K562 (cell line): Measurements from ENCODE around the gene PXK. TPM values are rescaled to one million over a fixed set of nuclear protein-coding genes. Genes with fewer than 3 reads are reported as not detected.

Experiments
- ATAC-seq: fragments of 200-7000 bp; cut with Tn5 transposase; 3 replicates; pipeline ENCODE4 v1.9.1; 2020; ENCODE audit warnings: moderate library complexity
- BruUV-seq: library from RNA; stranded (reverse); fragments of 400-500 nt; replicated peaks from 2 replicates; lab custom pipeline; 2021; lab: Mats Ljungman, UMichigan
- CTCF ChIA-PET: fragments of 300-600 bp; formaldehyde crosslinking; extraction: SDS; loops from one replicate; lab custom pipeline; 2021; ENCODE audit warnings: low intra/inter-chr PET ratio; lab: Yijun Ruan, JAX
- POLR2A ChIA-PET: fragments of 300-600, 350-650 bp; sonication (Branson Sonifier 250); formaldehyde crosslinking; extraction: SDS; loops from one replicate; lab custom pipeline; 2021; ENCODE audit warnings: antibody characterized with exemption, inconsistent platforms; lab: Yijun Ruan, JAX
- DNase-seq, 4 experiments: peaks; one replicate each; pipeline versions ENCODE4 v3.0.0 to v3.0.0-alpha.2; 2011 to 2018; ENCODE audit warnings: low spot score in 3 of 4, mixed read lengths in 3 of 4; ENCODE audit errors: extremely low read depth in 1 of 4
- FAIRE-seq: peaks from 2 replicates; lab custom pipeline; 2011; peaks lifted over from hg19 to GRCh38; lab: Jason Lieb, UNC
- H2AFZ ChIP-seq: 2 replicates; pipeline ENCODE4 v1.6.0; 2011; ENCODE audit warnings: low read depth, low read length, control low read depth, inconsistent platforms
- H3K27ac ChIP-seq: fragments of 200-600 bp; 3 replicates; pipeline ENCODE4 v1.8.0; 2011; ENCODE audit warnings: low read depth, mild to moderate bottlenecking, control low read depth, inconsistent platforms, low read length, moderate library complexity, mixed read lengths; ENCODE audit errors: extremely low read depth
- H3K27me3 ChIP-seq, 2 experiments: fragments of 300-600 bp in 1 of 2; 2 replicates in 1 of 2; 3 replicates in 1 of 2; pipeline versions ENCODE4 v1.6.0 to v1.8.0; 2011; ENCODE audit warnings: inconsistent platforms in 2 of 2, low read length in 2 of 2, mild to moderate bottlenecking in 1 of 2, mixed read lengths in 1 of 2, moderate library complexity in 1 of 2; ENCODE audit not compliant: control insufficient read depth in 2 of 2, insufficient read depth in 2 of 2
- H3K36me3 ChIP-seq: fragments of 300-600 bp; 3 replicates; pipeline ENCODE4 v1.8.0; 2011; ENCODE audit warnings: mild to moderate bottlenecking, low read length, inconsistent platforms; ENCODE audit not compliant: control insufficient read depth, insufficient read depth
- H3K4me1 ChIP-seq, 2 experiments: fragments of 200-600 bp in 1 of 2; replicated peaks in 1 of 2; 2 replicates in 1 of 2; 3 replicates in 1 of 2; pipeline versions ENCODE4 v1.5.1 to v1.8.0; 2011; ENCODE audit warnings: inconsistent platforms in 2 of 2, low read length in 2 of 2, mild to moderate bottlenecking in 1 of 2, mixed read lengths in 1 of 2, moderate library complexity in 1 of 2; ENCODE audit not compliant: control insufficient read depth in 2 of 2, insufficient read depth in 2 of 2
- H3K4me2 ChIP-seq: 2 replicates; pipeline ENCODE4 v1.6.1; 2011; ENCODE audit warnings: low read length, control low read depth, inconsistent platforms, mixed read lengths; ENCODE audit not compliant: insufficient read depth
- H3K4me3 ChIP-seq: fragments of 200-600 bp; sonication (generic), shearing (Covaris generic); 2 replicates; pipeline ENCODE4 v1.5.1; 2016; ENCODE audit warnings: control low read depth, inconsistent platforms
- H3K79me2 ChIP-seq: fragments of 200-600 bp; 3 replicates; pipeline ENCODE4 v1.8.0; 2011; ENCODE audit warnings: low read length, inconsistent platforms; ENCODE audit not compliant: control insufficient read depth, insufficient read depth
- H3K9ac ChIP-seq, 2 experiments: 2 replicates each; pipeline versions ENCODE4 v1.6.0 to v1.6.1; 2011; ENCODE audit warnings: low read depth in 2 of 2, low read length in 2 of 2, control low read depth in 1 of 2, inconsistent platforms in 1 of 2, mild to moderate bottlenecking in 1 of 2, mixed read lengths in 1 of 2; ENCODE audit not compliant: insufficient read depth in 1 of 2
- H3K9me1 ChIP-seq: one replicate; pipeline ENCODE4 v1.6.0; 2011; ENCODE audit warnings: inconsistent platforms, mild to moderate bottlenecking, low read length, moderate library complexity; ENCODE audit not compliant: control insufficient read depth, insufficient read depth
- H3K9me3 ChIP-seq: replicated peaks from 2 replicates; pipeline ENCODE4 v1.5.1; 2011; ENCODE audit warnings: low read depth, low read length, inconsistent platforms; ENCODE audit not compliant: control insufficient read depth, insufficient read depth
- H4K20me1 ChIP-seq: replicated peaks from 2 replicates; pipeline ENCODE4 v1.6.1; 2011; ENCODE audit warnings: low read length, inconsistent platforms, mixed read lengths; ENCODE audit not compliant: control insufficient read depth, insufficient read depth
- ELF2 ChIP-seq: fragments of 250-450 bp; sonication (Bioruptor Pico); IDR thresholded peaks from 2 replicates; pipeline ENCODE4 v1.5.0; 2021; ENCODE audit warnings: mild to moderate bottlenecking
- ELF4 ChIP-seq: fragments of 450-650 bp; formaldehyde crosslinking; IDR thresholded peaks from 2 replicates; pipeline ENCODE4 v1.4.0; 2022; ENCODE audit warnings: missing genetic modification characterization
- ESRRA ChIP-seq: fragments of 450-650 bp; IDR thresholded peaks from 2 replicates; pipeline ENCODE4 v1.6.1; 2014; ENCODE audit warnings: low read depth, mild to moderate bottlenecking, moderate library complexity, borderline replicate concordance
- FUS ChIP-seq: fragments of 200-400 bp; formaldehyde crosslinking; optimal IDR thresholded peaks from 2 replicates; pipeline ENCODE3; 2017; ENCODE audit warnings: low read depth, low read length
- HNRNPL ChIP-seq: fragments of 200-400 bp; formaldehyde crosslinking; IDR thresholded peaks from 2 replicates; pipeline ENCODE4 v1.6.1; 2017; ENCODE audit warnings: low read depth, mild to moderate bottlenecking, low read length
- IRF2 ChIP-seq: sonication (generic); formaldehyde crosslinking; IDR thresholded peaks from 2 replicates; pipeline ENCODE4 v1.8.1; 2022; ENCODE audit warnings: mild to moderate bottlenecking, missing genetic modification reagents
- JUN ChIP-seq, 2 experiments: sonication (generic) in 1 of 2; formaldehyde crosslinking in 1 of 2; IDR thresholded peaks; 2 replicates each; pipeline versions ENCODE4 v1.6.1 to v1.8.0; 2012 to 2022; ENCODE audit warnings: borderline replicate concordance in 2 of 2, mild to moderate bottlenecking in 2 of 2, improper control_type of control experiment in 1 of 2, low read depth in 1 of 2, low read length in 1 of 2, missing genetic modification reagents in 1 of 2
- MAFF ChIP-seq: IDR thresholded peaks from 2 replicates; pipeline ENCODE4 v1.6.1; 2012; ENCODE audit warnings: low read length, improper control_type of control experiment
- POLR3A ChIP-seq: IDR thresholded peaks from 2 replicates; pipeline ENCODE4 v1.6.1; 2011; ENCODE audit warnings: borderline replicate concordance, mild to moderate bottlenecking, moderate library complexity; ENCODE audit not compliant: insufficient read length, insufficient read depth; ENCODE audit errors: extremely low read depth
- RAD51 ChIP-seq: fragments of 450-650 bp; IDR thresholded peaks from 2 replicates; pipeline ENCODE4 v1.7.1; 2016; ENCODE audit warnings: low read depth, mild to moderate bottlenecking, borderline replicate concordance
- SMARCE1 ChIP-seq: fragments of 450-650 bp; IDR thresholded peaks from 2 replicates; pipeline ENCODE4 v1.7.1; 2016; ENCODE audit warnings: mild to moderate bottlenecking
- SNIP1 ChIP-seq: fragments of 450-650 bp; IDR thresholded peaks from 2 replicates; pipeline ENCODE4 v1.7.1; 2017; ENCODE audit warnings: low read depth, mild to moderate bottlenecking
- ZNF324 ChIP-seq: fragments of 250-450 bp; sonication (Bioruptor Pico); IDR thresholded peaks from 2 replicates; pipeline ENCODE4 v1.4.0; 2020; ENCODE audit warnings: mild to moderate bottlenecking
- ZNF384 ChIP-seq: IDR thresholded peaks from 2 replicates; pipeline ENCODE4 v1.6.1; 2012; ENCODE audit warnings: low read depth, low read length, improper control_type of control experiment
- ZNF696 ChIP-seq: fragments of 250-450 bp; sonication (Bioruptor Pico); conservative IDR thresholded peaks from 2 replicates; pipeline ENCODE4 v1.4.0; 2020; ENCODE audit warnings: mild to moderate bottlenecking, moderate library complexity
- WGBS: fragments of 100-300 bp; shearing (Covaris generic); methylation state at CpG from one replicate; pipeline ENCODE4 v1.1.6; 2016; ENCODE audit warnings: low coverage, mixed read lengths; ENCODE audit not compliant: insufficient coverage; ENCODE audit errors: missing lambda C conversion rate; 5-methylcytosine and 5-hydroxymethylcytosine counted together
- in situ Hi-C: fragments of 300-500 bp; cut with MboI; formaldehyde crosslinking; loops from 4 replicates; pipeline ENCODE4 v1.15.0; 2018; ENCODE audit warnings: inconsistent platforms, mixed read lengths
- intact Hi-C: fragments of 100-400 bp; cut with micrococcal nuclease; formaldehyde crosslinking; loops from 2 replicates; pipeline ENCODE4 v1.14.2; 2022
- polyA plus RNA-seq, 8 experiments: library from polyadenylated mRNA; depleted of rRNA in 4 of 8; stranded (reverse) in 5 of 8; unstranded in 3 of 8; fragments of >200 nt; fragmentation: Nextera tagmentation in 2 of 8; fragmentation: Illumina TruSeq in 1 of 8; extraction: Ambion mirVana in 2 of 8; extraction: Trizol in 1 of 8; gene quantifications; 2 replicates each; pipeline versions ENCODE4 v1.2.1 to v1.2.3, GENCODE V29; 2011 to 2014; ENCODE audit warnings: inconsistent platforms in 1 of 8, missing spikeins in 1 of 8
- total RNA-seq, 7 experiments: library from RNA; depleted of rRNA in 6 of 7; stranded (reverse); fragments of >200 nt in 6 of 7; fragmentation: Illumina TruSeq in 2 of 7; extraction: Trizol in 2 of 7; gene quantifications; 2 replicates each; pipeline versions ENCODE4 v1.2.1 to v1.2.3, GENCODE V29; 2011 to 2021; ENCODE audit warnings: low replicate concordance in 1 of 7
- TF ChIP-seq, protein P1 (sequence below): fragments of 450-650 bp; formaldehyde crosslinking; IDR thresholded peaks from 2 replicates; pipeline ENCODE4 v1.4.0; 2020; ENCODE audit warnings: mild to moderate bottlenecking
- TF ChIP-seq, protein P2 (sequence below), 3 experiments: IDR thresholded peaks in 2 of 3; conservative IDR thresholded peaks in 1 of 3; 2 replicates each; pipeline ENCODE4 v1.5.1; 2011 to 2012; ENCODE audit warnings: low read length in 3 of 3, mild to moderate bottlenecking in 3 of 3, control low read depth in 2 of 3, improper control_type of control experiment in 1 of 3, inconsistent platforms in 1 of 3, low read depth in 1 of 3, mixed read lengths in 1 of 3, moderate library complexity in 1 of 3; ENCODE audit not compliant: insufficient read depth in 2 of 3
- TF ChIP-seq, protein P3 (sequence below), 2 experiments: fragments of 450-650 bp in 1 of 2; IDR thresholded peaks; 2 replicates each; pipeline ENCODE4 v1.6.1; 2011 to 2017; ENCODE audit warnings: low read depth in 2 of 2, antibody characterized with exemption in 1 of 2, borderline replicate concordance in 1 of 2, low read length in 1 of 2, mild to moderate bottlenecking in 1 of 2, mixed read lengths in 1 of 2; ENCODE audit not compliant: control insufficient read depth in 1 of 2

Gene PXK
- total and polyA plus RNA-seq, 9 of the 15 experiments (the other 6 are each of a cell fraction or from before 2014, with no cell fraction given): 3.3 to 19.9 (median 11.3) TPM

DNA sequence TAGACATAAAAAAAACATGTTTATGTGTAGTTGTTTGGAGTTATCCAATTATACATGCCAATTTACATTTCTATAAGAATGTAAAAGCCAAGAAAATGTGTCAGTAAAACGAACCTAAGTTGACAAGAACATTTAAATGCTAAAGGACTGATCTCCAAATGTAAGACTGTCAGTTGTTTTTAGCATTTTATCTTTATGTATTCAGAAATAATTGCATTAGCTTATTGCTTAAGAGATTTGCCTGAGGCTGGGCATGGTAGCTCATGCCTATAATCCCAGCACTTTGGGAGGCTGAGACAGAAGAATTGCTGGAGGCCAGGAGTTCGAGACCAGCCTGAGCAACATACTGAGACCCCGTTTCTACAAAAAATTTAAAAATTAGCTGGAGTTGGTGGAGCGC is 26.9 kb downstream of the PXK start:
- Histone ChIP-seq H3K27me3 (no peaks in the 10 kb centered on the region), H3K27ac (no peak overlapping the region), H4K20me1 (no peaks in the 10 kb centered on the region), H2AFZ (no peak overlapping the region), H3K4me1 (no peaks in the 10 kb centered on the region), H3K9ac (no peak overlapping the region), H3K4me3 (no peak overlapping the region), H3K9me3 (no peaks in the 10 kb centered on the region), H3K9me1 (no peaks in the 10 kb centered on the region), H3K4me2 (no peak overlapping the region), H3K36me3 (no peaks in the 10 kb centered on the region), H3K79me2 (no peaks in the 10 kb centered on the region)
- in situ Hi-C loops: no loop called here
- 53% methylated on average over 4 of the region's 4 CpGs for WGBS
- DNase-seq: no peak
- ChIA-PET CTCF (no interaction called here), POLR2A (interaction anchor here (0.6 kb wide), 1 partner anchor 127 kb away, joined by 3 read pairs; no protein-coding TSS in a partner anchor)
- BruUV-seq: no TSS peak
- no peak for ATAC-seq
- no peak for FAIRE-seq
- intact Hi-C loops: no loop called here
- TF ChIP-seq ZNF324: no peak
- TF ChIP-seq, protein P1, sequence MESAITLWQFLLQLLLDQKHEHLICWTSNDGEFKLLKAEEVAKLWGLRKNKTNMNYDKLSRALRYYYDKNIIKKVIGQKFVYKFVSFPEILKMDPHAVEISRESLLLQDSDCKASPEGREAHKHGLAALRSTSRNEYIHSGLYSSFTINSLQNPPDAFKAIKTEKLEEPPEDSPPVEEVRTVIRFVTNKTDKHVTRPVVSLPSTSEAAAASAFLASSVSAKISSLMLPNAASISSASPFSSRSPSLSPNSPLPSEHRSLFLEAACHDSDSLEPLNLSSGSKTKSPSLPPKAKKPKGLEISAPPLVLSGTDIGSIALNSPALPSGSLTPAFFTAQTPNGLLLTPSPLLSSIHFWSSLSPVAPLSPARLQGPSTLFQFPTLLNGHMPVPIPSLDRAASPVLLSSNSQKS: no peak
- TF ChIP-seq ZNF696 (CRISPR knock-in tag): no peak
- TF ChIP-seq, protein P2, sequence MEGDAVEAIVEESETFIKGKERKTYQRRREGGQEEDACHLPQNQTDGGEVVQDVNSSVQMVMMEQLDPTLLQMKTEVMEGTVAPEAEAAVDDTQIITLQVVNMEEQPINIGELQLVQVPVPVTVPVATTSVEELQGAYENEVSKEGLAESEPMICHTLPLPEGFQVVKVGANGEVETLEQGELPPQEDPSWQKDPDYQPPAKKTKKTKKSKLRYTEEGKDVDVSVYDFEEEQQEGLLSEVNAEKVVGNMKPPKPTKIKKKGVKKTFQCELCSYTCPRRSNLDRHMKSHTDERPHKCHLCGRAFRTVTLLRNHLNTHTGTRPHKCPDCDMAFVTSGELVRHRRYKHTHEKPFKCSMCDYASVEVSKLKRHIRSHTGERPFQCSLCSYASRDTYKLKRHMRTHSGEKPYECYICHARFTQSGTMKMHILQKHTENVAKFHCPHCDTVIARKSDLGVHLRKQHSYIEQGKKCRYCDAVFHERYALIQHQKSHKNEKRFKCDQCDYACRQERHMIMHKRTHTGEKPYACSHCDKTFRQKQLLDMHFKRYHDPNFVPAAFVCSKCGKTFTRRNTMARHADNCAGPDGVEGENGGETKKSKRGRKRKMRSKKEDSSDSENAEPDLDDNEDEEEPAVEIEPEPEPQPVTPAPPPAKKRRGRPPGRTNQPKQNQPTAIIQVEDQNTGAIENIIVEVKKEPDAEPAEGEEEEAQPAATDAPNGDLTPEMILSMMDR (IDR thresholded peaks at IDR 0.05 in 2 of 3, conservative IDR thresholded peaks at IDR 0.05 in 1 of 3; ENCODE audit: insufficient read depth in 2 of 3, low read depth in 1 of 3, low read length in 3 of 3): no peak
- TF ChIP-seq JUN (IDR thresholded peaks at IDR 0.05; ENCODE audit: borderline replicate concordance, low read depth, low read length): no peak
- no peak for TF ChIP-seq JUN (CRISPR knock-in tag; IDR thresholded peaks at IDR 0.05; ENCODE audit: borderline replicate concordance)
- no peak for TF ChIP-seq FUS
- TF ChIP-seq ELF4 (CRISPR knock-in tag): no peak
- TF ChIP-seq POLR3A: no peak
- TF ChIP-seq SMARCE1: no peak
- TF ChIP-seq, protein P3, sequence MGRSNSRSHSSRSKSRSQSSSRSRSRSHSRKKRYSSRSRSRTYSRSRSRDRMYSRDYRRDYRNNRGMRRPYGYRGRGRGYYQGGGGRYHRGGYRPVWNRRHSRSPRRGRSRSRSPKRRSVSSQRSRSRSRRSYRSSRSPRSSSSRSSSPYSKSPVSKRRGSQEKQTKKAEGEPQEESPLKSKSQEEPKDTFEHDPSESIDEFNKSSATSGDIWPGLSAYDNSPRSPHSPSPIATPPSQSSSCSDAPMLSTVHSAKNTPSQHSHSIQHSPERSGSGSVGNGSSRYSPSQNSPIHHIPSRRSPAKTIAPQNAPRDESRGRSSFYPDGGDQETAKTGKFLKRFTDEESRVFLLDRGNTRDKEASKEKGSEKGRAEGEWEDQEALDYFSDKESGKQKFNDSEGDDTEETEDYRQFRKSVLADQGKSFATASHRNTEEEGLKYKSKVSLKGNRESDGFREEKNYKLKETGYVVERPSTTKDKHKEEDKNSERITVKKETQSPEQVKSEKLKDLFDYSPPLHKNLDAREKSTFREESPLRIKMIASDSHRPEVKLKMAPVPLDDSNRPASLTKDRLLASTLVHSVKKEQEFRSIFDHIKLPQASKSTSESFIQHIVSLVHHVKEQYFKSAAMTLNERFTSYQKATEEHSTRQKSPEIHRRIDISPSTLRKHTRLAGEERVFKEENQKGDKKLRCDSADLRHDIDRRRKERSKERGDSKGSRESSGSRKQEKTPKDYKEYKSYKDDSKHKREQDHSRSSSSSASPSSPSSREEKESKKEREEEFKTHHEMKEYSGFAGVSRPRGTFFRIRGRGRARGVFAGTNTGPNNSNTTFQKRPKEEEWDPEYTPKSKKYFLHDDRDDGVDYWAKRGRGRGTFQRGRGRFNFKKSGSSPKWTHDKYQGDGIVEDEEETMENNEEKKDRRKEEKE (IDR thresholded peaks at IDR 0.05; ENCODE audit: borderline replicate concordance in 1 of 2, control insufficient read depth in 1 of 2, low read depth in 2 of 2, low read length in 1 of 2): no peak
- no peak for TF ChIP-seq HNRNPL
- TF ChIP-seq ELF2: no peak
- no peak for TF ChIP-seq SNIP1
- no peak for TF ChIP-seq RAD51
- no peak for TF ChIP-seq ZNF384
- TF ChIP-seq IRF2: no peak
- TF ChIP-seq ESRRA: no peak
- no peak for TF ChIP-seq MAFF
